Lower lobe of right lung (tissue), 2 donors: ENCODE data around the gene CSTB. TPM values are rescaled to one million over a fixed set of nuclear protein-coding genes. Genes with fewer than 3 reads are reported as not detected.

Source experiments
- ATAC-seq, 2 donors: fragments of 200-7000 bp; cut with Tn5 transposase; one replicate each; pipeline ENCODE4 v1.9.1; 2020 to 2022; ENCODE audit warnings: mild to moderate bottlenecking in 2 of 2, moderate library complexity in 2 of 2
- DNase-seq: peaks from one replicate; pipeline ENCODE4 v3.0.0-alpha.2; 2020
- H3K27ac ChIP-seq: fragments of 200-600 bp; one replicate; pipeline ENCODE4 v1.8.0; 2022
- H3K27me3 ChIP-seq: fragments of 200-600 bp; one replicate; pipeline ENCODE4 v1.8.0; 2022; ENCODE audit warnings: low read depth
- H3K36me3 ChIP-seq: fragments of 200-600 bp; one replicate; pipeline ENCODE4 v1.8.0; 2022; ENCODE audit warnings: mild to moderate bottlenecking
- H3K4me1 ChIP-seq: fragments of 200-600 bp; one replicate; pipeline ENCODE4 v1.8.0; 2022
- H3K4me3 ChIP-seq: fragments of 200-600 bp; one replicate; pipeline ENCODE4 v1.8.0; 2022; ENCODE audit warnings: mild to moderate bottlenecking
- H3K9me3 ChIP-seq: fragments of 200-600 bp; one replicate; pipeline ENCODE4 v1.8.0; 2022
- CTCF ChIP-seq: fragments of 200-600 bp; IDR thresholded peaks from one replicate; pipeline ENCODE4 v1.8.0; 2022; ENCODE audit warnings: antibody characterized with exemption, mild to moderate bottlenecking
- intact Hi-C: fragments of 100-400 bp; cut with DNase I; formaldehyde crosslinking; loops from one replicate; pipeline ENCODE4 v1.11.0; 2022
- total RNA-seq: library from RNA; stranded (reverse); fragmentation: NEBNext Ultra II Directional; extraction: Animal tissue kit (Norgen Biotek cat#: 25700); gene quantifications from one replicate; pipeline ENCODE4 v1.2.1, GENCODE V29; 2021
- donor health status: DM: no; HTN: yes; CAD: no; lungs with severe emphysema.

The CSTB gene
- total RNA-seq, 1 donor from 2014 or later: 154 TPM

DNA sequence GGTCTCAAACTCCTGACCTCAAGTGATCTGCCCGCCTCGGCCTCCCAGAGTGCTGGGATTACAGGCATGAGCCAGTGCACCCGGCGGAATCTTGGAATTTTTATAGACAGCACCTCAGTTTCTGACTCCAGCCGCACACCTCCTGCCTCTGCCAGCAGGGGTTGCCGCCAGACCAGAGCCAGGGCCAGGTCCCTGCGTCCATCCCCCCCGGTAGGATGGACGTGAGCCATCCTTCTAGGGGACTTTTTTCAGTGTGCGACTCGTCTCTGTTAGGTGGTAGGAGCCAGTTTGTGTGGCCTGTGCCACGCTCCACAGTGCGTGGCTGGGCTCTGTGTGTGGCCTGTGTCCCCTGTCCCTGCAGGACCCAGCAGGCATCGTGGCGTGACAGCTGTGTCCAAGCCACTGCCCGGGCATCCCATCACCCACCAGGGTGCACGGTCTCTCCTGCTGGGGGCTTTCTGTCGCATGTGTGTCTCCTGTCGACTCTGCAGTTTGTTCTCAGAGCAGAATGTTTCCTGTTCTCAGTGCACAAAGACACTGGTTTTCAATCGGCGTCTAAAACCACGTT lies 15.6 kb downstream of the CSTB start:
- ATAC-seq (no peak), DNase-seq (no peak)
- intact Hi-C loops: no loop called here
- Histone ChIP-seq H3K27me3 (no peaks in the 10 kb centered on the region), H3K9me3 (no peaks in the 10 kb centered on the region), H3K4me1 (peaks cover 21% of the 10 kb centered on the region), H3K36me3 (peaks cover 65% of the 10 kb centered on the region), H3K27ac (no peak overlapping the region), H3K4me3 (no peak overlapping the region)
- TF ChIP-seq CTCF: no peak

DNA sequence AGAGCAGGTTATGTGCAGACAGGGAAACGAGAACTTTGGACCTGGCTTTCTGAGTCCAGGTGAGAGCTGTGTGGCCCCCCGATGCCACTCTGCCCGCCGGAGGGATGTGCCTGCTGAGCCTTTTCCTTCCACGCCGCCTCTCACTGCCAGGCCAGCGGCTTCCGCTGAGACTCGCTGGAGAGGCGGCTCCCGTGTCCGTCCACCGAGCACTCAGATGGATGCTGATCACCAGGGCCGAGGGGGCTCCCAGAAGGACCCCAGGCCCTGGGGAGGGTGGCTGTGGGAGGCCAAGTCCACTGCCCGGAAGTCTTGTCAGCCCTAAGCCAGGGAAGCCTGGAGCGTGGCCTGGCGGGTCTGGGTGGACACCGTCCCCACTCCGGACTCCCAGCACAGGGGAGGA lies 16.5 kb downstream of the CSTB start:
- intact Hi-C loops: no loop called here
- Histone ChIP-seq H3K27ac (no peak overlapping the region), H3K27me3 (no peaks in the 10 kb centered on the region), H3K4me3 (no peak overlapping the region), H3K9me3 (no peaks in the 10 kb centered on the region), H3K36me3 (peaks cover 72% of the 10 kb centered on the region), H3K4me1 (peaks cover 21% of the 10 kb centered on the region)
- TF ChIP-seq CTCF: no peak
- ATAC-seq: no peak
- DNase-seq: no peak

DNA sequence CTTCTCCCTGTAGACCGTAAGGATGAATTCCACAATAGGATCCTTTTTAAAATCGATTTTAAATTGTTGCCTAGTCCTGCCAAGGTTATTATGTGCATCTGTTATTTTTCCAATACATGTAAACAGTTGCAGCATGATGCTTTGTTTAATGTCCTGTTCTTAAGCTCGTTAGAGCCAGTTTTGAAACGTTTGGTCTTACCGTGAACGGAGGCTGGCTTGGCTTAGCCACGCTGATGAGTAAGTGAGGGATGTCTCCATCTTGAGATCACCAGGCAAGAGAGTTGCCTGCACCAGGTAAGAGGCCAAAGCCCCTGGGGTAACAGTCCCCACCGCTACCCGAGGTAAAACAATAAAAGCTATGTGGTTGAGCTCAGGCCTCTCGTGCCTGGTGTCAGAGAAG lies 17.3 kb downstream of the CSTB start:
- no peak for DNase-seq
- no peak for TF ChIP-seq CTCF
- peak overlapping the region; percentile 19 for H3K4me3 ChIP-seq
- H3K27me3 ChIP-seq: no peaks in the 10 kb centered on the region
- no peak for ATAC-seq
- no peaks in the 10 kb centered on the region for H3K9me3 ChIP-seq
- H3K36me3 ChIP-seq: peaks cover 80% of the 10 kb centered on the region
- intact Hi-C loops: no loop called here
- H3K27ac ChIP-seq: peak overlapping the region; percentile 67
- peaks cover 21% of the 10 kb centered on the region for H3K4me1 ChIP-seq

DNA sequence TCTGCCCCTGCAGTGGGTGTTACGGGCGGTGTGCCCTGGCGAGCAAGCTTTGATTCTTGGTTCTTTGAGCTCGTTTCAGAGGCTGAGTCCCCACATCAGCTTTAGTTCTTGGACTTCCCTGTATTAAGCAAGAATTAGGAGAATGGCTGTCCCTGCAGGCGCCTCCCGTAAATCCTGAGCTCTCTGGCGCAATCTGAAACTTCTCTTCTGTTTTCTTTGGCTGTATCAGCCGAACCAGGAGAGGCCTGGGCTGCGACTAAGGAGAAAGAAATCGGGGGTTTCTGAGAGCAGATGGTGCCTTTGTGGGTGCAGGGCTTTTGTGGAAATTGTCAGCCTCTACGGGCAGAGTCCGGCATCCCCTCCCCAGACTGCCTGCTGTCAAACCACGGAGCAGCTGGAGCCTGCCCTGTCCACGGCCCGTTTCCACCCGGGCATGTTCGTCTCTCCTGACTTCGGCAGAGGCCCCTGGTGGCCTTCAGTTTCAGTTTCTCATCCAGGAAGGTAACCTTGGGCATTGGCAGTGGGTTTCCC lies 17.9 kb downstream of the CSTB start:
- ATAC-seq (peak; percentile 54 to 64), DNase-seq (no peak)
- Histone ChIP-seq H3K4me1 (peaks cover 21% of the 10 kb centered on the region), H3K27me3 (no peaks in the 10 kb centered on the region), H3K4me3 (peak overlapping the region; percentile 19), H3K9me3 (no peaks in the 10 kb centered on the region), H3K27ac (peak overlapping the region; percentile 67), H3K36me3 (peaks cover 87% of the 10 kb centered on the region)
- intact Hi-C loops: no loop called here
- no peak for TF ChIP-seq CTCF

DNA sequence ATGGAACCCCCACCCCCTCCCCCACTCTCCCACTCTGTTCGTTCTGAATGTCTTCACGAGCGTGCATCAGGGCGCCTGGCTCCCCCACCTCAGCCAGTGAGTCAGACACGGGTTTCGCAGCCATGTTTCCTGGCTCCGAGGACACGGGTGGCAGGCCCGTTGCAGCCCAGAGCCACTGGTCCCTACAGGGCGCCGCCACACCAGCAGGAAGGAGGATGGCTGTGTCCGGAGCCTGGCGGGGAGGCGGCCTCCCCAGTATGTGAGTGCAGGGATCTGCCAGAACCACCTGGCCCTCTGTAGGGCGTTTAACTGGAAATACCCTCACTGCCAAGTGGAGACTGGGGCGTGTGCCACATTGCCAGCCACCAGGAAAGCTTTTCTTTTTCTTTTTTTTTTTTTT lies 18.5 kb downstream of the CSTB start:
- DNase-seq: peak; percentile 62
- Histone ChIP-seq H3K4me3 (no peak overlapping the region), H3K4me1 (peaks cover 21% of the 10 kb centered on the region), H3K27me3 (no peaks in the 10 kb centered on the region), H3K9me3 (no peaks in the 10 kb centered on the region), H3K27ac (peak overlapping the region; percentile 67), H3K36me3 (peaks cover 89% of the 10 kb centered on the region)
- intact Hi-C loops: no loop called here
- peak; percentile 47 to 56 for ATAC-seq
- no peak for TF ChIP-seq CTCF
